Astrocyte (in vitro differentiated cells and primary cell): ENCODE measurements around the gene NABP2. TPM values are rescaled to one million over a fixed set of nuclear protein-coding genes. Genes with fewer than 3 reads are reported as not detected.

ENCODE experiments used
- DNase-seq: peaks from one replicate; pipeline ENCODE4 v3.0.0-alpha.2; 2010; ENCODE audit warnings: low read depth
- FAIRE-seq: peaks from 2 replicates; lab custom pipeline; 2011; peaks lifted over from hg19 to GRCh38; lab: Jason Lieb, UNC
- H2AFZ ChIP-seq: 2 replicates; pipeline ENCODE4 v1.6.0; 2012; ENCODE audit warnings: low read depth, low read length, inconsistent platforms
- H3K27ac ChIP-seq: 2 replicates; pipeline ENCODE4 v1.5.1; 2011; ENCODE audit warnings: low read depth, low read length, inconsistent platforms
- H3K27me3 ChIP-seq: 2 replicates; pipeline ENCODE4 v1.6.0; 2011; ENCODE audit warnings: low read length, inconsistent platforms; ENCODE audit not compliant: insufficient read depth
- H3K36me3 ChIP-seq: 2 replicates; pipeline ENCODE4 v1.5.1; 2011; ENCODE audit warnings: low read length, inconsistent platforms; ENCODE audit not compliant: insufficient read depth
- H3K4me1 ChIP-seq: 2 replicates; pipeline ENCODE4 v1.5.1; 2011; ENCODE audit warnings: low read length, inconsistent platforms; ENCODE audit not compliant: insufficient read depth
- H3K4me2 ChIP-seq: 2 replicates; pipeline ENCODE4 v1.6.0; 2012; ENCODE audit warnings: low read length, inconsistent platforms
- H3K4me3 ChIP-seq: 2 replicates; pipeline ENCODE4 v1.5.1; 2011; ENCODE audit warnings: low read depth, mild to moderate bottlenecking, low read length, inconsistent platforms; ENCODE audit not compliant: insufficient read depth
- H3K79me2 ChIP-seq: 2 replicates; pipeline ENCODE4 v1.6.0; 2012; ENCODE audit warnings: mild to moderate bottlenecking, low read length, inconsistent platforms; ENCODE audit not compliant: insufficient read depth
- H3K9ac ChIP-seq: 2 replicates; pipeline ENCODE4 v1.6.0; 2012; ENCODE audit warnings: mild to moderate bottlenecking, low read length, inconsistent platforms
- H3K9me3 ChIP-seq: 2 replicates; pipeline ENCODE4 v1.5.1; 2012; ENCODE audit warnings: low read depth, mild to moderate bottlenecking, low read length, inconsistent platforms; ENCODE audit not compliant: insufficient read depth
- H4K20me1 ChIP-seq: 2 replicates; pipeline ENCODE4 v1.6.0; 2012; ENCODE audit warnings: low read length, inconsistent platforms; ENCODE audit not compliant: insufficient read depth
- H3K27ac Mint-ChIP-seq: one replicate; pipeline ENCODE4 v1.8.0; 2021; ENCODE audit warnings: mild to moderate bottlenecking, mixed read lengths; ENCODE audit not compliant: unreplicated experiment
- H3K27me3 Mint-ChIP-seq: one replicate; pipeline ENCODE4 v1.8.0; 2021; ENCODE audit warnings: low read depth, mixed read lengths; ENCODE audit not compliant: unreplicated experiment
- H3K36me3 Mint-ChIP-seq: one replicate; pipeline ENCODE4 v1.8.0; 2021; ENCODE audit warnings: low read depth, mixed read lengths; ENCODE audit not compliant: unreplicated experiment
- H3K4me1 Mint-ChIP-seq: one replicate; pipeline ENCODE4 v1.8.0; 2021; ENCODE audit warnings: low read depth, mixed read lengths; ENCODE audit not compliant: unreplicated experiment
- H3K4me3 Mint-ChIP-seq: one replicate; pipeline ENCODE4 v1.8.0; 2021; ENCODE audit warnings: mild to moderate bottlenecking, moderate library complexity, mixed read lengths; ENCODE audit not compliant: unreplicated experiment
- H3K9me3 Mint-ChIP-seq: one replicate; pipeline ENCODE4 v1.8.0; 2021; ENCODE audit warnings: mild to moderate bottlenecking, mixed read lengths; ENCODE audit not compliant: unreplicated experiment
- EZH2 ChIP-seq: IDR thresholded peaks from 2 replicates; pipeline ENCODE4 v1.6.1; 2012; ENCODE audit warnings: mild to moderate bottlenecking, low read length, inconsistent platforms; ENCODE audit not compliant: insufficient read depth
- total RNA-seq: library from RNA; stranded (reverse); gene quantifications from 2 replicates; pipeline ENCODE4 v1.2.1, GENCODE V29; 2021
- TF ChIP-seq, protein P1 (sequence below): IDR thresholded peaks from 2 replicates; pipeline ENCODE4 v1.5.1; 2011; ENCODE audit warnings: low read depth, mild to moderate bottlenecking, inconsistent platforms, low read length, moderate library complexity; ENCODE audit not compliant: insufficient read depth

The NABP2 gene
- total RNA-seq, 1 donor from 2014 or later, result 29.1 TPM

DNA sequence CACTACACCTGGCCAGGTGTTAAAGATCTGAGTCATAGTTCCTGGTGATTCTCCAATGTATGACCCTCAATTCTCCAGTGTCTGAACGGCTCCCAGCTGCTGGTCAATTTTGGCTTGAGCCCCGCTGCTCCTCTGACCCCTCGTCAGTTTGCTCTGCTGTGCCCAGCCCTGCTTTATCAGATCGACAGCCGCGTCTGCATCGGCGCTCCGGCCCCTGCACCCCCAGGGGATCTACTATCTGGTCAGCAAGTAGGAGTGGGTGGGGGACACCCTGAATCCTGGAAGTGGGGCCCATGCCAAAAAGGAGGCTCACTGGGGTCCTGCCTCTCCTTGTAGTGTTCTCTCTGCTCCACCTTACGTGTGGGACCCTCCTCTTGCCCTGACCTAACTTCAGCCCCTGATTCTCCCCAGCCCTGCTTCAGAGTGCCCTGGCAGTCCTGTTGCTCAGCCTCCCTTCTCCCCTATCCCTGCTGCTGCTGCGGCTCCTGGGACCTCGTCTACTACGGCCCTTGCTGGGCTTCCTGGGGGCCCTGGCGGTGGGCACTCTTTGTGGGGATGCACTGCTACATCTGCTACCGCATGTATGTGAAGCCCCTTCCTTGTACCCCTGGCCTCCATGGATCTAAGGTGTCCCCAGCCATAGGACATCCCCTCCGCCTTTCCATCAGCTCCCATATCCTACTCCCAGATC, 10.7 kb downstream of the NABP2 start:
- peaks cover 10% of the 10 kb centered on the region for H3K4me1 Mint-ChIP-seq
- H3K27me3 Mint-ChIP-seq, result peaks cover 4% of the 10 kb centered on the region
- H3K27ac Mint-ChIP-seq, result no peak overlapping the region
- no peaks in the 10 kb centered on the region for H3K9me3 Mint-ChIP-seq
- no peaks in the 10 kb centered on the region for H3K36me3 ChIP-seq
- H3K4me3 Mint-ChIP-seq, result no peak overlapping the region
- no peak for FAIRE-seq
- H3K9me3 ChIP-seq, result no peaks in the 10 kb centered on the region
- H3K27me3 ChIP-seq, result no peaks in the 10 kb centered on the region
- no peak overlapping the region for H3K4me2 ChIP-seq
- H3K4me3 ChIP-seq, result no peak overlapping the region
- H3K79me2 ChIP-seq, result no peaks in the 10 kb centered on the region
- H3K36me3 Mint-ChIP-seq, result peaks cover 9% of the 10 kb centered on the region
- no peaks in the 10 kb centered on the region for H3K4me1 ChIP-seq
- peaks cover 42% of the 10 kb centered on the region for H4K20me1 ChIP-seq
- no peak overlapping the region for H3K27ac ChIP-seq
- DNase-seq, result no peak
- no peak for TF ChIP-seq EZH2
- TF ChIP-seq, protein P1, sequence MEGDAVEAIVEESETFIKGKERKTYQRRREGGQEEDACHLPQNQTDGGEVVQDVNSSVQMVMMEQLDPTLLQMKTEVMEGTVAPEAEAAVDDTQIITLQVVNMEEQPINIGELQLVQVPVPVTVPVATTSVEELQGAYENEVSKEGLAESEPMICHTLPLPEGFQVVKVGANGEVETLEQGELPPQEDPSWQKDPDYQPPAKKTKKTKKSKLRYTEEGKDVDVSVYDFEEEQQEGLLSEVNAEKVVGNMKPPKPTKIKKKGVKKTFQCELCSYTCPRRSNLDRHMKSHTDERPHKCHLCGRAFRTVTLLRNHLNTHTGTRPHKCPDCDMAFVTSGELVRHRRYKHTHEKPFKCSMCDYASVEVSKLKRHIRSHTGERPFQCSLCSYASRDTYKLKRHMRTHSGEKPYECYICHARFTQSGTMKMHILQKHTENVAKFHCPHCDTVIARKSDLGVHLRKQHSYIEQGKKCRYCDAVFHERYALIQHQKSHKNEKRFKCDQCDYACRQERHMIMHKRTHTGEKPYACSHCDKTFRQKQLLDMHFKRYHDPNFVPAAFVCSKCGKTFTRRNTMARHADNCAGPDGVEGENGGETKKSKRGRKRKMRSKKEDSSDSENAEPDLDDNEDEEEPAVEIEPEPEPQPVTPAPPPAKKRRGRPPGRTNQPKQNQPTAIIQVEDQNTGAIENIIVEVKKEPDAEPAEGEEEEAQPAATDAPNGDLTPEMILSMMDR, result no peak
- no peak overlapping the region for H3K9ac ChIP-seq
- no peak overlapping the region for H2AFZ ChIP-seq

GRCh38 chr12:56236091-56236490, 11.9 kb downstream of the NABP2 start:
- DNase-seq, result no peak
- H3K4me3 Mint-ChIP-seq, result no peak overlapping the region
- no peak overlapping the region for H3K4me2 ChIP-seq
- H3K9ac ChIP-seq, result no peak overlapping the region
- H3K4me1 ChIP-seq, result no peaks in the 10 kb centered on the region
- H3K9me3 Mint-ChIP-seq, result no peaks in the 10 kb centered on the region
- peaks cover 10% of the 10 kb centered on the region for H3K4me1 Mint-ChIP-seq
- H3K27me3 ChIP-seq, result no peaks in the 10 kb centered on the region
- H2AFZ ChIP-seq, result no peak overlapping the region
- H3K4me3 ChIP-seq, result no peak overlapping the region
- no peaks in the 10 kb centered on the region for H3K9me3 ChIP-seq
- H3K79me2 ChIP-seq, result no peaks in the 10 kb centered on the region
- peaks cover 3% of the 10 kb centered on the region for H3K36me3 ChIP-seq
- no peak overlapping the region for H3K27ac ChIP-seq
- H3K36me3 Mint-ChIP-seq, result peaks cover 9% of the 10 kb centered on the region
- FAIRE-seq, result no peak
- H3K27me3 Mint-ChIP-seq, result peaks cover 4% of the 10 kb centered on the region
- peaks cover 52% of the 10 kb centered on the region for H4K20me1 ChIP-seq
- TF ChIP-seq, protein P1, result no peak
- TF ChIP-seq EZH2, result no peak
- no peak overlapping the region for H3K27ac Mint-ChIP-seq

DNA sequence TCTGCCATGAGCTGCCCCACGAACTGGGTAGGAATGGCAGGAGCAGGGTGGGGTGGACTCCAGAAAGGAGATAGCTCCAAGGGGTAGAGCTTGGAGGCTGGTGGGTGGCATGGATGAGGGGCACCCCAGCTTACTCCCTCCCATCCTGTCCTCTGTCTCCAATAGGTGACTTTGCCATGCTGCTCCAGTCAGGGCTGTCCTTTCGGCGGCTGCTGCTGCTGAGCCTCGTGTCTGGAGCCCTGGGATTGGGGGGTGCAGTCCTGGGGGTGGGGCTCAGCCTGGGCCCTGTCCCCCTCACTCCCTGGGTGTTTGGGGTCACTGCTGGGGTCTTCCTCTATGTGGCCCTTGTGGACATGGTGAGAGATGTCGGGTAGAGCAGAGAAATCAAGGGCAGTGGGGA, 12.8 kb downstream of the NABP2 start:
- no peak for DNase-seq
- H3K9ac ChIP-seq, result no peak overlapping the region
- no peak overlapping the region for H3K4me3 Mint-ChIP-seq
- H3K27ac ChIP-seq, result no peak overlapping the region
- no peaks in the 10 kb centered on the region for H3K27me3 Mint-ChIP-seq
- TF ChIP-seq, protein P1, result no peak
- TF ChIP-seq EZH2, result no peak
- no peak overlapping the region for H3K4me2 ChIP-seq
- H4K20me1 ChIP-seq, result peaks cover 61% of the 10 kb centered on the region
- H3K4me3 ChIP-seq, result no peak overlapping the region
- H3K4me1 ChIP-seq, result no peaks in the 10 kb centered on the region
- H3K36me3 Mint-ChIP-seq, result peaks cover 13% of the 10 kb centered on the region
- no peaks in the 10 kb centered on the region for H3K9me3 ChIP-seq
- peaks cover 5% of the 10 kb centered on the region for H3K36me3 ChIP-seq
- no peaks in the 10 kb centered on the region for H3K79me2 ChIP-seq
- no peak overlapping the region for H2AFZ ChIP-seq
- H3K4me1 Mint-ChIP-seq, result peaks cover 12% of the 10 kb centered on the region
- H3K27me3 ChIP-seq, result no peaks in the 10 kb centered on the region
- H3K9me3 Mint-ChIP-seq, result no peaks in the 10 kb centered on the region
- FAIRE-seq, result no peak
- no peak overlapping the region for H3K27ac Mint-ChIP-seq
